CD4-positive, alpha-beta T cell treated with Interleukin-12 subunit alpha and Interleukin-12 subunit beta, for 1 hour (primary cell): ENCODE results near the gene TMEM219.
A peak's percentile ranks its signal among the peaks of the same experiment; 100 is the strongest.
"Not testable (repeated sequence)": the region's sequence is repeated elsewhere in the genome, so short reads cannot be mapped to it uniquely, and the experiment has no call there.

Source experiments
- DNase-seq: peaks from one replicate; pipeline ENCODE4 v3.0.0-alpha.2; 2020

TMEM219 gene

DNA sequence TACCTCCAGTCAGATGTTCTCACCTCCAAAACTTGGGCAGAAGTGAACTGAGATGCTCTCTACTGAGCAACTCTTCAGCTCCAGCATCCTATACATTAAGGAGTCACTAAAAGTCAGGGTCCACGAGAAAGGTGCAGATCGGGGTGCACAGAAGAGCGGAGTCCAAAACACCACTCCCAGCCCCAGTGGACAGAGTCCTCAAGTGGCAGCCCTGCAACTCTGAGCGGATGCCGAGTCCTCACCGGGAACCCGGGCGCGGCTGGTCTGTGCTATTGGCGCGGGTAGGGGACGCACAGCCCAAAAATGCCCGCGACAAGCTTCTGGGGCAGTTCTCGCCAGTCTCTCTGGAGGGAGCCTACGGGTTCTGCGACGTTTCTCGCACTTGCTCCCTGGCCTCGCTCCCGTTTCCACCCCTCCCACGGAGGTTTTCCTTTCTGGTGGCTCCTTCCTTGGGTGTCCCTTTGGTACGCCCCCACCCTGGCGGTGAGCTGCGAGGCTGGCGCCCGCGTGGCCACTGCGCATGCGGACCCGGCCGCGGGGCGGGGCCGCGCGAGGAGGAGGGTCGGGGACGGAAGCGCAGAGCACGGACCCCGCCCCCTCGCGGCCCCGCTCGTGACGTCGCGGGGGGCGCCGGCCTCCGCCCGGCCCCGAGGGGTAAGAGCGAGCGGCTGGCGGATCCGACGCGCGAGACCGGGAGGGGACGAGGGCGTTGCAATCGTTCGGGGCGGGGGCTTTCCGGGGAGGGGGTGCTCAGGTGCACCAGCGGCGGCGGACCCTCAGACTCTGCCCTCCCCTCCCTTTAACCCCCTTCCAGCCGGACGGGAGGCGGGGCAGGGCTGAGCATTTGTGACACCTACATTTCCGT, at the start of gene TMEM219:
TMEM219 (plus strand) TSS at position 601 of the 865 bp plus-strand sequence. CDS start 1,065 bp downstream, outside the sequence.
- DNase-seq, result peak; percentile 97

GRCh38 chr16:29912087-29912486, 49.8 kb upstream of the TMEM219 start:
- DNase-seq, result no peak

DNA sequence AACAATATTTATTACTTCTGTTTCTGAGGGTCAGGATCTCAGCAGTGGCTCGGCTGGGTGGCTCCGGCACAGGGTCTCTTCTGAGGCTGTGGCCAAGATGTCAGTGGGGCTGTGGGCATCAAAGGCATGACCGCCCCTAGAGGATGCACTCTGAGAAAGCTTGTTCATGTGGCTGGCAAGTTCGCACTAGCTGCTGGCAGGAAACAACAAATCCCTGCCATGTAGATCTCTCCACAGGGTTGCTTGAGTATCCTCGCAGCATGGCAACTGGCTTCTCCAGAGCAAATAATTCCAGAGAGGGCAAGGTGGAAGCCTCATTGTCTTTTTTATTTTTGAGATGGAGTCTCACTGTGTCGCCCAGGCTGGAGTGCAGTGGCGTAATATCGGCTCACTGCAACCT, 48.4 kb upstream of the TMEM219 start:
- DNase-seq, result no peak

- DNase-seq, result no peak
Measured at GRCh38 chr16:29915590-29916247, 46.2 kb upstream of the TMEM219 start.

DNA sequence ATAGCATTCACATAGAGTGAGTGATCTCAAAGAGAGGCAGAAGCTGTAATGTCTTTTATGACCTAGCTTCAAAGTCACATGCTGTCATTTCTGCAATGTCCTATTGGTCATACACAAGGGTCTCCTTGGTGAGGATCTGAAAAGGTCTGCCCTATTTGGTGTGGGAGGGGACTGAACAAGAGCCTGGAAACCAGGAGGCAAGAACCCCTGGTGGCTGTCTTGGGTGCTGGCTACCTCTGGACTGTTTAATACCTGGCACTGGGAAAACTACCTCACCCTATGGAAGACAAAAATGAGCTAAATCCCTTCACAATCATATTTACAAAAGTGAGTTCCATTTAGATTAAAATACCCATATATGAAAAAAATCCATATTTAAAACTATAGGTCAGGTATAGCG, 44.9 kb upstream of the TMEM219 start:
- DNase-seq, result no peak

DNA sequence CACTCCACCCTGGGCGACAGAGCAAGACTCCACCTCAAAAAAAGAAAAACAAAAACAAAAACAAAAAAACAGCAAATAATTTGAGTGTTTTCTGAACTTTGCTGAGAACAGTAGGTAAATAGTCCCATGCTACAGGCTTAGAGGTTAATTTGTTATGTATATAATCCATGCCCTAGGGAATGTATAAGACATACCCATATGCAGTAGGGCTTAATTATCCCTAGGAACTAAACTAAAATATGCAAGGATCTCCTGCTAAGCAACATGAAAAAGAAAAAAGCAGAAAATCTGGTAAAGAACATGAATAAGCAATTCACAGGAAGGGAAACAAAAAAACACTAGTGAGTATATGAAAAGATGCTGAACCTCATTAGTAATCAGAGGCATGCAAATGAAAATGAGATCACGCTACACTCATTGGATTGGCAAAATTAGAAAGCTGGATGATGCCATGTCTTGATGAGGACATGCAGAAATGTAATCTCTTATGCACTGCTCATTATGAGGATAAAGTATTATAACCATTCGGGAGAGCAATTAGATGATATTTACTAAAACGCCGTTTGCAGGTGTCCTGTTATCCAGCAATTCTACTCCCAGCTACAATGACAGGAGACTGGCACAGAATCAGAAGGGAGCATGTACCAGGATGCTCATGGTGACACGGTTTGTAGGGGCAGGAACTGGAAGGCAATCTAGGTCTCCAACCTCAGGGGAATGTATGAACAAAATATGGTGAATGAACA, 41.4 kb upstream of the TMEM219 start:
- no peak for DNase-seq

- no peak for DNase-seq
Measured at GRCh38 chr16:29921034-29921385, 40.9 kb upstream of the TMEM219 start.

GRCh38 chr16:29922326-29922725, 39.6 kb upstream of the TMEM219 start:
- no peak for DNase-seq

- DNase-seq, result no peak
Measured at GRCh38 chr16:29922986-29923501, 38.8 kb upstream of the TMEM219 start.

DNA sequence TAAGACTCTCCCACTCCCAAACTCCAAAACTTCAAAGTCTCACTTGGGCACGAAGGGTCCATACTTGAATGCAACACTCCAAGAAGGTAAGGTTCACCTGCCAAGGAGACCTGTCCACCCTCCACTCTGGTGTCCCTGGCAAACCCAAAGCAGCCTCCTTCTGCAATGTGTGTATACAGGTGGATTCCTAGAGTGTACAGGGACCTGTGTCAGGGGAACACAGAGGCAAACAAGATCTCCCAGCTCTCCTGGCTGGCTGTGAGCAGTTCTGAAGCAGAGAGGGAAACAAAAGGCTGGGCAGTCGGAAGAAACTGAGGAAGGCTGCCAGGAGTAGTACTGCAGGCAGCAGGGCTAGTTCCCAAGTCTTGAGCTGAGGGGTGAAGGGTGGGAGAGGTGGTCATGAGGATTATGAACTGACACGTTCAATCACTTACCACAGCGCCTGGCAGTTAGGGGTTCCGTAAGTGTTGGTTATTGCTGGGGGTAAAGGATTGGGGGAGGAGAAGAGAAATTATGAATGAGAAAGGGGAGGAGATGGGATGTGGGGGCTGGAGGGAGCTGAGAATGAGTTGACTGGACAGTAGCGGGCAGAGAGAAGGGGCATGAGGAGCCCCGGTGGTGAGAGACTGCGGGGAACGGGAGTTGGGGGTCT, 36.6 kb upstream of the TMEM219 start:
- no peak for DNase-seq

GRCh38 chr16:29925781-29926710, 35.8 kb upstream of the TMEM219 start, which contains the start of gene KCTD13:
KCTD13 (minus strand) TSS chr16:29926226; CDS start chr16:29926033, 193 bp downstream.
- DNase-seq, result peak; percentile 94

DNA sequence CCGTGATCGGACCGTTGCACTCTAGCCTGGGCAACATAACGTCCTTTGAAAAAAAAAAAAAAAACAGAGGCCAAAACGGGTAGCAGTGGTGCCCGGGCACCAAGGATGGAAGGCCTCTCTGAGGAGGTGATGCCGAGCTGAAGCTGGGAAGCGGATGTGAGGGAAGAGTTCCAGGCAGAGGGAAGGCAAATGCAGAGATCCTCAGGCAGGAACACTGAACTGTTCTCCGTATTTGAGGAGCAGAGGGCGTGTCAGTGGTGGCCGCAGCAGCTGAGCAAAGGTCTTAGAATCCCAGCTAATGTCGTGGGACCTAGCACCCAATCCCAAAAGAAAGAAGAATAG, 35.2 kb upstream of the TMEM219 start:
- no peak for DNase-seq

DNA sequence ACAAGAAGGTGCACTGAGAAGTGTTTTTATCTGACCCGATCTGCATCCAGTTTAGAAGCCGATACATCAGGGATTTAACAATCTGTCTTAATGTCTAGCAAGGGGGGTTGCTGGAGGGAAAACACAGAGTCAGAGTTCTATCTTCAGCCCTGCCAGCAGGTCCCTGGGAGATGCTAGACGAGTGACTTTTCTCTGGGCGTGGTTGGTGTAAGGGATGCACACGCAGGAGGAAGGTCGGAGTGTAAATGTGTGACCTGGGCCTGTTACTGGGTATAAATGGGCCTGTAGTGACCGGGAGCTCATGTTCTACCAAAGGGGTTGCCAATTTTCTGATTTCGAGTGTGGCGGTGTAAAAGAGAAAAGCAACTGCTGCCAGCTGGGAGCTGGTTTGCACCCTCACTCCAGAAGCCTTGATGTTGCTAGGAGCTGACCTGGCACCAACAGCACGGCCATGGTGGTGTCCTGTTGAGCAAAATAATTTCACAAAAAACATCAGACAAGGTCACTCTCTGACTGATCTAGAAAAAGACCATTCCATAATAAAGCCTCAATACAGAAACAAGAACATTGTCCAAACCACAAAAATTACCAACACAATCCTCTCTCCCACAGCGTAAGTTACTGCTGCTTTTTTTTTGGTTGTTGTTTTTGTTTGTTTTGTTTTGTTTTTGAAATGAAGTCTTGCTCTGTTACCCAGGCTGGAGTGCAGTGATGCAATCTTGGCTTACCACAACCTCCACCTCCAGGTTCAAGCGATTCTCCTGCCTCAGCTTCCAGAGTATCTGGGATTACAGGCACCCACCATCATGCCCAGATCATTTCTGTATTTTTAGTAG, 34.6 kb upstream of the TMEM219 start:
- no peak for DNase-seq

- not testable (repeated sequence) for DNase-seq
Measured at GRCh38 chr16:29931750-29932149, 30.1 kb upstream of the TMEM219 start.

DNA sequence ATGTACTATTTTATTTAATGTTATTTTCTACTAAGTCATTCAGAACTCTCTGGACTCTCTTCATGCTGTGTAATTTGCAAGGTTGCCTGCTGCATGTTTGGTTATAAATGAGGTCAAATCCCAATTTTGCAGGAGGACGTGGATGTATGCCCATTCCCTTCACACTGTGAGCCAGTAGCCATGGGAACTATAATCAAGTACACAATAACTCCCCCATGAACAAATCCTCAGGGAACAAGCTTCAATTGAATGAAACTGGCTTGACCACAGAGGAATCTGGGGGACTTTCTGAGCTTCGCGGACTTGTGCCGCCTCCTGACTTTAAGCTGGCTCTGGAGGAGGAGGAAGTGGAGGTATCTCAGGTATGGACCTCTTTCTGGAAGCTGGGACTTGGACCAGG, 21.2 kb upstream of the TMEM219 start:
- DNase-seq, result no peak

DNA sequence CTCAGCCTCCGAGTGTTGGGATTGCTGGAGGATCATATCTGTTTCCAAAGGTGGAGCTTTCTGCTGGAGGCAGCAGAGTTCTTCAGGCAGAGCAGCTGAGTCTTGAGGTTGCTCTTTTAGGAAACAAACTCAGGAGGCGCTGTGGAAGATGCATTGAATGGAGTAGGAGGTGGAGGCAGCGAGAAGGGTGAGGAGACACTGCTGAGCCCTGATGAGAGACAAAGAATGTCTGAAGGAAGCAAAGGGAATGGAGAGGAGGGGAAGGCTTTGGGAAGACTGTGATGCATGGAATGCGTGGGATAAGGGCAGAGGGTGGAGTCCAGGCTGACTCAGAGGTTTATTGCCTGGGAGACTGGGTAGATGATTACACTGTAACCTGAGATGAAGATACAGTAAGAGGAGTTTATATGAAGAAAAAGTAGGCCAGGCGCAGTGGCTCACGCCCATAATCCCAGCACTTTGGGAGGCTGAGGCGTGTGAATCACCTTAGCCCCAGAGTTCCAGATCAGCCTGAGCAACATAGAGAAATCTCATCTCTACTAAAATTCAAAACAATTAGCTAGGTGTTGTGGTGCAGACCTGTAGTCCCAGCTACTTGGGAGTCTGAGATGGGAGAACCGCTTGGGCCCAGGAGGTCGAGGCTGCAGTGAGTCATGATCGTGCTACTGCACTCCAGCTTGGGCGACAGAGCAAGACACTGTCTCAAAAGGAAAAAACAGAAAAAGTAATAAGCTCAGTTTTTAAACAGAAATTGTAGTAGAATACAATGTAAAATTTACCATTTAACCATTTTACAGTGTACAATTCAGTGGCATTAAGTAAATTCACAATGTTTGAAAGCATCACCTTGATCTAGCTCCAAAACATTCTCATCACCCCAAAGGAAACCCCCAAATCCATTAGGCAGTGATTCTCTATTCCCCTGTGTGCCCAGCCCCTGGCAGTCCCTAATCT, 17.8 kb upstream of the TMEM219 start:
- no peak for DNase-seq

- DNase-seq, result no peak
Measured at GRCh38 chr16:29947897-29948296, 14.0 kb upstream of the TMEM219 start.

DNA sequence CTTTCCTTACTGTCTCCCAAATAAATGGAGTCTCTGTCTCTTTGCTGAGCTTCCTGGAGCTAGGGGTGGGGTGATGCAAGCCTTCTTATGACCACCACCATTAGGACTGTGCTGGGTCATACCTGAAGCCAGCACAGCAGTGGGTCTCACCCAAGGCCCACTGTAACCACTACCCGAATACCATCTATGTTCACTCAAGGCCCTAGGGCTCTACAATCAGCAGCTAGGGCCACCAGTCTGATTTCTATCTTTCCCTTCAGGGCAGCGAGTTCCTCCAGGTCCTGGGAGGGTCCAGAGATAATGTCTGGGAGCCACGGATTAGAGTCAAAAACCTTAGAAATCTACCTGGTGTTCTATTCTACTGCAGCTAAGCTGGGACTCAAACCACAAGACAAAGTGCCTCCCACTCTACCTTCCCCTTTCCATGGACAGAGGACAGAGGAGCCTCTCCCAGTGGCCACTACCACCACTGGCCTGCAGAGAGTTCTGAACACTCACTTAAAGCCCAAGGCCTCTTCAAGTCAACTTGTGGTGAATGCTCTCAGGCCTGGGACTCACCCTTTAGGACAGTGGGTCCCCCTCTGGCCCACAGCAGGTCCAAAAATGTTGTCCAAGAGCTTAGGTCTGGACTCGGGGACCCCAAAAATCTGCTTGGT, 10.9 kb upstream of the TMEM219 start:
- DNase-seq, result no peak
